D721Med (cell line): Measurements from ENCODE around the gene DNAJC18.

Source experiments
- DNase-seq: peaks from one replicate; pipeline ENCODE4 v3.0.0; 2011; ENCODE audit warnings: low spot score; ENCODE audit not compliant: insufficient read length
- FAIRE-seq: peaks from 2 replicates; lab custom pipeline; 2011; peaks lifted over from hg19 to GRCh38; lab: Jason Lieb, UNC
- CTCF ChIP-seq: IDR thresholded peaks from 2 replicates; pipeline ENCODE4 v1.5.1; 2012; ENCODE audit warnings: mild to moderate bottlenecking, control low read depth; ENCODE audit not compliant: insufficient read depth; ENCODE audit errors: missing control alignments

The DNAJC18 gene

GRCh38 chr5:139397921-139398320, 41.4 kb downstream of the DNAJC18 start:
- no peak for TF ChIP-seq CTCF
- no peak for DNase-seq
- no peak for FAIRE-seq

- TF ChIP-seq CTCF, result no peak
- no peak for DNase-seq
- no peak for FAIRE-seq
Observed at GRCh38 chr5:139396691-139397090, 42.6 kb downstream of the DNAJC18 start.

GRCh38 chr5:139395844-139396640, 43.3 kb downstream of the DNAJC18 start:
- DNase-seq (no peak), FAIRE-seq (no peak)
- TF ChIP-seq CTCF, result no peak

- no peak for DNase-seq
- no peak for FAIRE-seq
- TF ChIP-seq CTCF, result no peak
Observed at GRCh38 chr5:139394654-139395566, 44.4 kb downstream of the DNAJC18 start, which contains the start of gene PROB1. Gene PROB1, minus strand, starts transcription at chr5:139395104. Its CDS starts 23 bp downstream, at chr5:139395081.

GRCh38 chr5:139394123-139394653, 45.1 kb downstream of the DNAJC18 start:
- FAIRE-seq (no peak), DNase-seq (no peak)
- no peak for TF ChIP-seq CTCF

GRCh38 chr5:139393497-139394122, 45.7 kb downstream of the DNAJC18 start:
- DNase-seq, result no peak
- no peak for FAIRE-seq
- no peak for TF ChIP-seq CTCF
